NCI-H1092 (cell line): ENCODE data around the gene C3orf52.

Source experiments
- DNase-seq: peaks from one replicate; lab custom pipeline; 2025; lab: John Stamatoyannopoulos, UW

Gene C3orf52

DNA sequence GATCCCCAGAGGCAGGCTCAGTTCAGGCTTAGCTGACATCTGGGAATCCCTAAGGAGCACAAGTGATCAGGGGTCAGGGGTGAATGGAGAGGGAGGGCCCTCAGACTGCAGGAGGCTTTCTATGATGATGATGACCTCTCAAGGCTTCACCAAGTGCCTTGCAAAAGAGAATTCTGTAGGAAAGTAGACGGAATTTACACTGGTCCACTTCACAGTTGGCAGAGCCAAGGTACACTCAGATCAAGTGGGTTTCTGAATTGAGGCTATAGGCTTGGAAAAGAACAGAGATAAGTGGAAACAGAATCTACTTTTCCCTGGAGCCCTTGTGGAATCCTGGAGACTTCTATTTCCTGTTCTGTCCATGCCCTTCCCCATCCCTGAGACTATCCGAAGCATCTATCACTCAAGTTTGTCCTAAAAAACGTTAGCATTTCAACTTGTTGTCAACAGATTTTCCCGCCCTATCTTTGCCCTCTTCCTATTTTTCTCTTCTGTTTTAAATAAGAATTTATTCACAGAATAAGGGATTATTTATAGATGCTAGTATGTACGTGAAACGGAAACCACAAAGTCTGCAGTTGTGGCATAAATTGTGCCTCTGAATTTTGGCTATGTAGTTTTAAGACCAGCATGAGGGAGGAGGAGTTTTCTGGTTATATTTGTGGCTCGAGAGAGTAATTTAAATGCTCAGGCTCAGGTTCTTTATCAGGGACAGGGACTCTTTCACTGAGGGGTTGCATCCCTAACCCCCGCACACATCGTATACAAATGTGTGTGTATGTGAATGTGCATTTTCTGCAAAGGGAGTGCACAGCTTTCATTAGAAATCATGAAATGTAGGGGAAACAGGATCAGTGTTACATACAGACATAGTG, 34.0 kb downstream of the C3orf52 start:
- DNase-seq = no peak

- no peak for DNase-seq
Measured at GRCh38 chr3:112121577-112122547, 35.7 kb downstream of the C3orf52 start.

DNA sequence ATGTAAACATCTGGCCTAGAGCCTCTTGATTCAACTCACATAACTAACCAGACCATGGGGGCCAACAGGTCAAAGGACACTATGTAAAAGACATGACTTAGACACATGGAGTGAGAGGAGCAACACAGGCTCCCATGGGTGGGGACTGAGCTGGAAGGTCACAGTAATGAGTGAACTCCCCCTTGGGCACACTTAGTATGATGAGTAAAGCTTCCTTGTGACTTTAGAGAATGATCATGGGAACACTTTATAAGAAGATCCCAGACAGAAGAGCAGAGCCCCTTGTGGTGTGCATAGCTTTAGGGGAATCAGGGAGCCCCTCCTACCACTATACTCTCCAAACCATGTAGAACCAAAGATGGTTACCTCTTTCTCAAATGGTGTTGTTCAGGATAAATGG, 36.7 kb downstream of the C3orf52 start:
- DNase-seq = no peak

- no peak for DNase-seq
Measured at GRCh38 chr3:112123548-112123947, 37.4 kb downstream of the C3orf52 start.

DNA sequence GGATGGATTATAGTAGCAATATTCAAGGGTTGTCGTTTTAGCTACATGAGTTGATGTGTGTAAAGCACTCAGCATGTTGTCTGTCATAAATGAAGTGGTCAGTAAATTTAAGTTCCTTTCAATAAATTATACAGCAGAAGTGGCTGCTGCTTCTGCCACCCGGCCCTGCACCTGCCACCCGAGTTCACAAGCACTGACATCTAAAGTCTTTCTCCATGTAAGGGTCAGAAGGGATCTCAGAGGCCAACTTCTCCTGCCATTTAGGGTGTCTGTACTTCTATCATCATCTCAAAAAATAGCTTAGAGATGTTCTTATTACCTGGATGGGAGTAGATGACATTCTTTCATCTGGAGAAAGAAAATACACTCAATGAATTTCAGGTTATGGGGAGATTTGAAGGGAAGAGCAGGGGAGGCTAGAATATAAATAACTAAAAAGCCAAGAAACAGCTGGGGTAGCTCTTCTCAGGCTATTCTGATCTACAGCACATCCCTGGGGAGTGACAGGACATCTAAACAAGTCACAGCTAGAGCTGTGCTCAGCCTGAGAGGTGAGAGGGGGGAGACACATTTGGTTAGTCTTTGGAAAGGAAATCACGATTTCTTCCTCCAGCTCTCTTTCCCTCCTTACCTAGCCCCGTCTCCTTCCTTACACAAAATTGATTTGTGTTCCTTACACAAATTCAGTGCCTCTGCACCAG, 38.9 kb downstream of the C3orf52 start:
- DNase-seq = no peak

DNA sequence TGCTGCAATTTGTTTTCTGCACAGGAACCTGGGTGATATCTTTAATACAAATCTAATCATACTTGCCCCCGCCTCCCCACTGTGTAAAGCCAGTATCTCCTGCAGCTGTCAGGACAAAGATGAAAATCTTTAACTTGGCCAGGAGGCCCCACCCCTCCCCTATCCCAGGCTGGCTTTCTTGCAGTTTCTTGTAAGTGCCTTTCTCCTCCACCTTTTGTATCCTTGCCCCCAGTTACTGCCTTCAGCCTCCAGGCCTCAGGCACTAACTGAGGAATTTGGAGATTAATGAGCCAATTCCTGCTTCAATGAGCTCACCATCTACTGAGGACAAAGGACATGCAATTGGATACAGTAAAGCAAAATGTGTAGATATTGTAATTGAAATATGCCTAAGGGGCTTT, 40.3 kb downstream of the C3orf52 start:
- DNase-seq = no peak

DNA sequence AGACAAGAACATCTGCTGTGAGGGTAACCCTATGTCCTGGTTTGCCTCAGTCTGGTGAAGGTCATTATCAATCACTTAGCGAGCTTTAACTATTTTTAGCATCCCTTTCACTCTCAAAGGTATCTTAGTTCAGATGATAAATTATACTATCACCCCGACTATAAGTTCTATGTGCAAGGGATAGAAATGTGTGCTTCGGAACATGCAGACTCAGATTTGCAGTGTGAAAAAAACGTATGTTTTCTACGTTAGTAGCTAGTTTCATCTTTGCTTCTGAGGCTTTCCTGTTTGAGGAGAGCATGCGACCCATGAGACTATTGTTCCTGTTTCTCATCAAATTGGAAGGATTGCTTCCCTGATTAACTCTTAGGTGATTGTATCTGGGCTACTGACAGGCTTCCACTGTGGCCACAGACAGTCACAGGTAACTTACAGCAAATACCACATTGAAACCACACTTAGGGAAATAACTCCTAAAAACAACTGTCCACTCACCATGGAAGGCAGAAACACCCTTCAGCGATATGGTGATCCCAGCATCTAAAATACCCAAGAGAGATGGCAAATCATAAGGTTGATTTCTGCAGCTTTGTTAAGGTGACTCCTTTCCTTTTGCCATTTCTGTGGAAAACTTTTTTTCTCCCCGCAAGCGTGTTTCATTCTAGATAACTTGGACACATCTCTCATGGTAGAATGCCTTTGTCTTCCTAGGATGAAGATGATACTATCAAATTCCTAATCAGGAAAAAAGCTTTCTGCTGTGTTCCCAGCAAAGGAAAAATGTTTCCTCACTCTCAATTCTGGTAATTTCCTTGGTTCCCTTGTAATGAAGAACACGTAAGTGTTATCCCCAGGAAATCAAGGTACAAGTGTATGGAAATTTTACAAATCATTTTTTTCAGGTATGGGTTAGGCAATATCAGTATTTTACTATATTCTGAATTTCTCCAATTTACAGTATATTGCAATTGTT, 41.6 kb downstream of the C3orf52 start:
- DNase-seq = no peak

DNA sequence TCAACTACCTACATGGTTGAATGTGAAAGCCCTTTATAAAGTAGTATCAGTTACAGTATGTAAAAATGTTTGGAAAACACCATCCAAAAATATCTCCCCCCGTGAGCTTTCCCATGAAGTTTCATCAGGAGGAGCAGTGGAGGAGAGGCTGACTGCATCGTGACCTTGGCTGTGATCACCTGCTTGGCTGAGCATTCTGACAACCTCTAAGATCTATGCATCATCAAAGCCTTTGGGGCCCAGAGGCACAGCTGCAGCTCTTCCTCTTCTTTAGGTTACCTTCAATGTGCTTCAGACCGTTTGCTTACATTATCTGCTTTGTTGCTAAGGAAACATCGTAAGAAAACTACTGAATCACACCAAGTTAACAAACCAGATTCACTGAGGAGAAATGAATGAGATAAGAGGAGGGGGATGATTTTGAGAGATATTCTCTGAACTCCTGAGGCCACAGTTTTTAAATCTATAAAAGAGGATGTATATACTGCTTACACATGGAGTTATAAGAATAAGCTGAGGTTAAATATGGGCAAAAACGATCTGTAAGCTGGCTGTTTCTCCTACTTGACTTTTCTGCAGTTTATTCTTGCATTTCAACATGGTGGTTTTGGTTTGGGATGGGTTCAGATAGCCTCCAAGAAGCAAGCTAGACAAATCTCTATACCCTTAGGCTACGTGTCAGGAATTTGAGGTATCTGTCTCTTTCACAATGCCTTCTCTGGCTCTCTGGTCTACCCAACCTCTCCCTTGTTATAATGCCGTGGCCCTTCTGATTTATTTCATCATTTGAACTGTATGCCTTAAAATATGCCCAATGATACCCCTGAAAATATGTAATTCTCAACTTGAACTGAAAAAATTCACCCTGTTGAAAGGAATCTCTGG, 42.9 kb downstream of the C3orf52 start:
- DNase-seq = no peak

GRCh38 chr3:112129925-112130637, 43.9 kb downstream of the C3orf52 start:
- DNase-seq = no peak

DNA sequence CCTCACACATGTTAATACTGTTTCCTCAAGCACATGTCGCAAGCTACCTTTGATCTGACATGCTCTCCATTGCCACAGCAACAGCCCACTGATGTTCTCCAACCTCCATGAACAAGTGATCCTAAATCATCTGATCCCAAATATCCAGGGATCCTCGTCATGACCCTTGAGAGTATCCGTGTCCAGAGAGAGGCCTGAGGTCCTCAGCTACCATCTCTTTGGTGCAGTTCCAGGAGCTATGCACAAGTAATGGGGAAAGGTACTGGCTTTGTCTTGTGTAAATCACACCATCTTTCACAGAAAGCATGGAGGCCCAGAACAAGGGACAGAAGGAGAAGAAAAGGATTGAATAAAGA, 44.4 kb downstream of the C3orf52 start:
- no peak for DNase-seq

- no peak for DNase-seq
Measured at GRCh38 chr3:112131111-112131510, 44.9 kb downstream of the C3orf52 start.

GRCh38 chr3:112132088-112132487, 45.9 kb downstream of the C3orf52 start:
- DNase-seq = no peak

DNA sequence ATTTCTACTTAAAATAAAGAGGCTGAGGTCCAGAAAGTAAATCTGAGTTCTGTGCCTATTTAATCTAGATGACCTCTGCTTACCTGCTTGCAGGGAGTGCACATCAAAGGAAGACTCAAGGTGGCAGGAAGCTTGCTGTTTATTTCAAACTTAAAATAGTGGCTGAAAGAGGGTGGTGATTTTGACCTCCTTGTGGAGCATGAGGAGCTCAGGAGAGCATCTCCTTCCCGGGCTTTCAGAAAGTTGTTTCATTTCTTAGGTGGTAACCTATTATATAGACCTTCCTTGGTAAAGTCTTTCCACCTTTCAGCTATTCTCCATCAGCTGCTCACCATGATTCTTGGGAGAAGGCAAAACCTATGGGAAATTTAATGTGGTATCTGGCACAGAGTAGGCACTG, 46.4 kb downstream of the C3orf52 start:
- DNase-seq = no peak

DNA sequence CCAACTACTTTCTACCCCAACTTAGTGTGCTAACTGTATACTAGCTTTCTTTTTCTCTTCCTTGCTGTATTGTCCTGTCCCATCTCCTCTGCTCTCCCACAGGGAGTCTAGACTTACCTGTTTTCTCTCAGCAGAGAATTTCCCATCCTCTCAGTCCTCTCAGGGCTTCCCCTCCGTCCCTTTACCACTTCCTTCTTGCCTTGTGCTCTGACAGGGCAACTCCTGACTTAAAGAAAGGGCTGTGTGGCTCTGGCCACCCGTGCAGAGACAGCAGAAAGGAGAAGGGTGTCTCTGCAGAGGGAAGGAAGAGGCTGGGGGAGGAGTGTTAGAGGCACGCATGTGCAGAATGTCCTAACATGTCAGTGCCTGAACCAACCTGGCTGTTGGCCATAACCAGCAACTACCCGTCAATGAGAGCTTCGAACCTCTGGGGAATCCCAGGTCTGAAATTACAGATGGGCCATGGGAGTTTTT, 46.8 kb downstream of the C3orf52 start, which contains the start of gene GCSAM:
Gene GCSAM, minus strand, starts transcription at position 274 of the 474 bp plus-strand sequence. Its CDS starts 128 bp downstream, at position 146.
- DNase-seq = no peak

DNA sequence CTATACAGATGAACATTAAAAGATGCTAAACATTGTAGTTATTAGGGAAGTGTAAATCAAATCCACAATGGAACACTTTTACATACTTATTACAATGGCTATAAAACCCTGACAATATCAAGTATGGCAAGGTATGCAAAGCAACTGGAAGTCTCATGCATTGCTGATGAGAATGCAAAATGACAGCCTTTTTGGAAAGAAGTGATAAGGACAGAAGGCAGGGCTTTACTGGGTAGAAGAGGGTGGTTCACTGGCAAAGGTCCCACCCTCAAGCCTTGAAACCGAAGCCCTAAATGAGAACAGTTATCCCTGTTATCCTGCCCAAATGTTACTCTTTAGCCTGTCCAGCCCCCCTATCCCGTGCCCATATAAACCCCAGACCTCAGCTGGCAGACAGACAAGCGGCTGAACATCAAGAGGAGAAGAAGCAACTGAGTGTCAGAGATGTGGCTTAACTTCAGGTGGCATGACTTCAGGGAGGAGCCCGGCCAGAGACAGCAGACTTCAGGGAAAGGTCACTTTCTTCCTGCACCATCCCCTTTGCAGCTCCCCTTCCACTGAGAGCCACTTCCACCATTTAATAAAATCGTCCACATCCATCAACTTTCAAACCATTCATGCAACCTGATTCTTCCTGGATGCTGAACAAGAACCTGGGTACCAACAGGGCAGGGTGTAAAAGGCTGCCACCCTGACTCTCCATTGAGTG, 47.6 kb downstream of the C3orf52 start:
- DNase-seq = no peak

DNA sequence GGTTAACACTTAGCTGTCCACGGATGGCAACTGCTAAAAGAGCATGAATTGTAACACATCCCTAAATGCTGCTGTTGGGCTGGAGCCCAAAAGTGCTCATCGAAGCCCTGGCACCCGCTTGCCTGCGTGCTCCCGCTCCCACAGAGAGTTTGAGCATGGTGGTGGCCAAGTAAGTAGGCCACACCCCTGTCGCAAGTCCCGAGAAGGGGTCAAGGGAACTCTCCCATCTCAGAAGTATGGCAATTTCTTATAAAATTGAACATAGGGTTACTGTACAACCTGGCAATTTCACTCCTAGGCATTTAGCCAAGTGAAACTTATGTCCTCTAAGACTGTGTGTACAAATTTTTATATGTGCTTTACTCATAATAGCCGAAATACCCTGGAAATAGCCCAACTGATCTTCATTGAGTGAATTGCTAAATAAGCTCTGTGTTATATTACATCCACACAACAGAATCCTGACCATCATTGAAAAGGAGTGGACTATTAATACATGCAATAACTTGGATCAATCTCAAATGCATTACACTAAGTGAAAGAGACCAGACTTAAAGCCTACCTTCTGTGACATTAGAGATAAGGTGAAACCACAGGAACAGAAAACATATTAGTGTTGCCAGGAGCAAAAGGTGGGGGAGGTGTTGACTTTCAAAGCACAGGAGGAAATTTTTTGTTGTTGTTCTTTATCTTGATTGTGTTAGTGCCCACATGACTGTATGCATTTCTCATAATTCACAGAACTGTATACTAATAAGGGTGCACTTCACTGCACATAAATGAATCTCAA, 48.3 kb downstream of the C3orf52 start:
- no peak for DNase-seq

DNA sequence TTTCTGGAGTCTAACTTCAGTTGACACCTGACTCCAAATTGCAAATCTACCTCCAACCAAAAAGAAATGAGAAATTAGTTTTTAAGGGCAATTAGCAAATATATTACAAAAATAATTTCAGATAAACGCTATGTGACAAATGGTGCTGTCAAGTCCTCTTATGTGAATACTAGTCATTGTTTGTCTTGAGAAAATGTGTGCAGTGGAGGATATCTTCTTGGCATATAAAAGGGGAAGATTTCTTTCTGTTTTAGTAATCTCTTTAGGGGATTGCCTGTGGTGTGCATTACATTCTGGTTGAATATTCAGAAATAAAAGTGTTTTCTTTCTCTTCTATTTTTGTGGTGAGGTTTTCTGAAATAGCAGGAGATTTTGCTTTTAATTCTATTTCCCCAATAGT, 49.9 kb downstream of the C3orf52 start:
- no peak for DNase-seq
